Fibroblast of mammary gland (primary cell): ENCODE measurements around the gene CLK2.
A peak's percentile ranks its signal among the peaks of the same experiment; 100 is the strongest.

Source experiments
- DNase-seq: peaks from one replicate; pipeline ENCODE4 v3.0.0-alpha.2; 2010; ENCODE audit warnings: low read depth
- H3K4me3 ChIP-seq: 2 replicates; pipeline ENCODE4 v1.5.1; 2011; ENCODE audit warnings: low read depth, mild to moderate bottlenecking, low read length, moderate library complexity; ENCODE audit not compliant: control insufficient read depth
- TF ChIP-seq, protein P1 (sequence below): conservative IDR thresholded peaks from 2 replicates; pipeline ENCODE4 v1.5.1; 2011; ENCODE audit warnings: low read depth, low read length, inconsistent platforms; ENCODE audit not compliant: control insufficient read depth, insufficient read depth

The CLK2 gene

DNA sequence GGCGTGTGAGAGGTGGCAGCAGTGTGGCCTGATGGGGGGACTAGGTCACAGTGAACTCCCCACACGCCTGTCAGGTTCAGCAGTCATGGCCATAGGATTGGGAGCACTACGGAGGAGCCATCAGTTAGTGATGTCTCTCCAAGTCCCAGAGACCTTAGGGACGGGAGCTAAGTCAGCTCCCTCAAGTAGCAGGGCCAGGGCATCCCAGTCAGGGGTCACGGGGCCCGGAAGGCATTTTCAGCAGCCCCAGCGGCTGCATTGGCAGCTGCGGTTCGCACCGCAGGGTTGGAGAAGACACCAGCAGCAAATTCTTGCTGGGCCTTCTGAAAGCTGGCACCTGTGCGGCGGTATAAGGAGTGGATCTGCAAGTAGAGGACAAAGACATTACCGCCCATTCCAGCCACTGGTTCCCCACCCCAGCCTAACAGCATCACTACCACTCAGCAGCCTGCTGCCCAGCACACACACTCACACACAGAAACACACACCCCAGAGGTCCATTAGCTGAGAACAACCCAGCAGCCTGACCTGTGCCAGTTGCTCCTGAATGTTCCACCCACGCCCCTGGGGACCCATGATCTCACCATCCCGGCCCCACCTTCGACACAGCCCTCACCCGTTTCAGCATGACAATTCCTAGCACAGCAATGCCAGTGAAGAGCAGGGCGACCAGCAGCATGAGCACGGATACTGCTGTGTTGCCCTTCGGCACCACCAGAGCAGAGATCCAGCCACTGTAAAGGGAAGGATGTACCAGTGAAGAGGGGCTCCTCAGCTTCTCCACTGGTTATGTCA, 17.0 kb downstream of the CLK2 start:
- no peak for DNase-seq
- H3K4me3 ChIP-seq: peak overlapping the region; percentile 61
- TF ChIP-seq, protein P1, sequence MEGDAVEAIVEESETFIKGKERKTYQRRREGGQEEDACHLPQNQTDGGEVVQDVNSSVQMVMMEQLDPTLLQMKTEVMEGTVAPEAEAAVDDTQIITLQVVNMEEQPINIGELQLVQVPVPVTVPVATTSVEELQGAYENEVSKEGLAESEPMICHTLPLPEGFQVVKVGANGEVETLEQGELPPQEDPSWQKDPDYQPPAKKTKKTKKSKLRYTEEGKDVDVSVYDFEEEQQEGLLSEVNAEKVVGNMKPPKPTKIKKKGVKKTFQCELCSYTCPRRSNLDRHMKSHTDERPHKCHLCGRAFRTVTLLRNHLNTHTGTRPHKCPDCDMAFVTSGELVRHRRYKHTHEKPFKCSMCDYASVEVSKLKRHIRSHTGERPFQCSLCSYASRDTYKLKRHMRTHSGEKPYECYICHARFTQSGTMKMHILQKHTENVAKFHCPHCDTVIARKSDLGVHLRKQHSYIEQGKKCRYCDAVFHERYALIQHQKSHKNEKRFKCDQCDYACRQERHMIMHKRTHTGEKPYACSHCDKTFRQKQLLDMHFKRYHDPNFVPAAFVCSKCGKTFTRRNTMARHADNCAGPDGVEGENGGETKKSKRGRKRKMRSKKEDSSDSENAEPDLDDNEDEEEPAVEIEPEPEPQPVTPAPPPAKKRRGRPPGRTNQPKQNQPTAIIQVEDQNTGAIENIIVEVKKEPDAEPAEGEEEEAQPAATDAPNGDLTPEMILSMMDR: no peak

GRCh38 chr1:155255243-155256007, 17.9 kb downstream of the CLK2 start, which contains the start of gene ENTREP3:
ENTREP3 (minus strand) TSS chr1:155255483; CDS start chr1:155254877, 606 bp downstream.
- DNase-seq: peak; percentile 70

GRCh38 chr1:155254714-155255242, 18.5 kb downstream of the CLK2 start:
- H3K4me3 ChIP-seq: peak overlapping the region; percentile 61
- TF ChIP-seq, protein P1: no peak
- DNase-seq: no peak

More at GRCh38 chr1:155255243-155256007, 17.9 kb downstream of the CLK2 start, which contains the start of gene ENTREP3:
- peak within 1 kb of the TSS; percentile 61 for H3K4me3 ChIP-seq
- TF ChIP-seq, protein P1: no peak

DNA sequence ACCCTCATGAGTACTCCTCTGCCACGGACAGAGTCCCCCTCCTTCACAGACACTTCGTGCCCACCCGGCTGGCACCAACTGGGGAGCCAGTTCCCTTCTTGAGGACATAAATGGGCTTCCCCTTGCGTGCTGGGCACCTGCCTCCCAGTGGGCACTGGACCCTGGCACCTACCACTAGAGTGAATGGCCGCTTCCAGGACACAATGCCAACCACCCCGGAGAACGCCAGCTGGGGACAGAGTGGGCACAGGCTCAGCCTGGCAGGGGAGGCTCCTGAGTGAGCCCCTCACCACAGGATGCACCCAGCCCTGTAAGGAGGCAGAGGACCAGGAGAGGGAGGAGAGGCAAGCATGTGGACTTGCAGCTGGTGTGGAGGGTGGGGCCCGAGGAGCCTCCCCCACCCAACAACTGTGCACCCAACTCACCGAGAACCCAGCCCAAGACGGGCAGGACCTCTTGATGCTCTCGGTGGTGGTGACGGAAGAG, 19.0 kb downstream of the CLK2 start:
- DNase-seq: no peak
- TF ChIP-seq, protein P1: no peak
- peak overlapping the region; percentile 61 for H3K4me3 ChIP-seq

DNA sequence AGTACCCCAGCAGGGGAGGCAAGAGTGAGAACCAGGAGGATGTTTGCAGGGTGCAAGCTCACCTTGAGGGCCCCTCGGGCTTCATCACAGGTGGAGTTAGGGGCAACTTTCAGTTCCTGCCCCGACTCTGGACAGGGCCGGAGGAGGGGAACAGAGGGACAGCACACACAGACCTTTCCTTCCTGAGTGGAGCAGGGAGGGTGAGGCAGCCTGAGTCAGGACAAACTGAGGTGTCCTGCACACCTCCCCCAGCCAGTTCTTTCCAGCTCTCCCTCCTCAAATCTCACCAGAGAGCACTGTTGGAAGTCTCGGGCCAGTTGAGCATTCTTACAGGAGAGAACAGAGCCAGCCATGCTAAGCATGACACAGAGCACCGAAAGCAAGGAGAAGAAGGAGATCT, 19.5 kb downstream of the CLK2 start:
- no peak for DNase-seq
- H3K4me3 ChIP-seq: peak overlapping the region; percentile 61
- TF ChIP-seq, protein P1: no peak

- TF ChIP-seq, protein P1: peak; percentile 9
- H3K4me3 ChIP-seq: peak overlapping the region; percentile 61
- DNase-seq: no peak
Observed at GRCh38 chr1:155253208-155253607, 20.1 kb downstream of the CLK2 start.
